ENCODE results near the gene KRTAP17-1. TPM values are rescaled to one million over a fixed set of nuclear protein-coding genes. Genes with fewer than 3 reads are reported as not detected.

KRTAP17-1 gene
- polyA plus RNA-seq, 1 experiment: not detected

- DNase-seq (ENCODE audit: low read depth, low spot score): no peak
These were observed 16.7 kb upstream of the KRTAP17-1 start for GRCh38 chr17:41332239-41332638.

GRCh38 chr17:41331606-41332005 is 16.1 kb upstream of the KRTAP17-1 start:
- POLR2A ChIA-PET: no interaction called here
- Histone ChIP-seq H3K4me3 (ENCODE audit: low read depth, low read length) (no peak overlapping the region), H3K27ac (ENCODE audit: low read depth, low read length) (no peak overlapping the region), H3K9me3 (ENCODE audit: control insufficient read depth, insufficient read depth, low read length) (no peaks in the 10 kb centered on the region; the same call in 1 of the 2 replicates), H3K27me3 (ENCODE audit: control insufficient read depth, insufficient read depth, low read length) (no peaks in the 10 kb centered on the region)
- no peak for DNase-seq (ENCODE audit: low read depth, low spot score)
- TF ChIP-seq CTCF (IDR thresholded peaks at IDR 0.05; ENCODE audit: low read depth, low read length): no peak
- CTCF ChIA-PET: interaction anchor here (1.0 to 2.6 kb wide), 3 partner anchors 9 to 317 kb away, joined by 4 to 11 read pairs (median 4); no protein-coding TSS in a partner anchor

More at GRCh38 chr17:41332239-41332638, 16.7 kb upstream of the KRTAP17-1 start:
- ChIA-PET POLR2A (no interaction called here), CTCF (interaction anchor here (1.0 to 2.6 kb wide), 3 partner anchors 10 to 316 kb away, joined by 4 to 11 read pairs (median 4); no protein-coding TSS in a partner anchor)
- H3K27ac ChIP-seq (ENCODE audit: low read depth, low read length): no peak overlapping the region
- H3K27me3 ChIP-seq (ENCODE audit: control insufficient read depth, insufficient read depth, low read length): no peaks in the 10 kb centered on the region
- H3K9me3 ChIP-seq (ENCODE audit: control insufficient read depth, insufficient read depth, low read length): no peaks in the 10 kb centered on the region; the same call in 1 of the 2 replicates
- TF ChIP-seq CTCF (IDR thresholded peaks at IDR 0.05; ENCODE audit: low read depth, low read length): no peak
- H3K4me3 ChIP-seq (ENCODE audit: low read depth, low read length): no peak overlapping the region

GRCh38 chr17:41329279-41329948 is 13.9 kb upstream of the KRTAP17-1 start:
- peak; percentile 94 for TF ChIP-seq CTCF (IDR thresholded peaks at IDR 0.05; ENCODE audit: low read depth, low read length)
- ChIA-PET CTCF (interaction anchor here (0.8 to 3.1 kb wide), 15 partner anchors 10 to 473 kb away, joined by 3 to 17 read pairs (median 3); no protein-coding TSS in a partner anchor), POLR2A (no interaction called here)
- H3K27ac ChIP-seq (ENCODE audit: low read depth, low read length): no peak overlapping the region
- no peaks in the 10 kb centered on the region; the same call in 1 of the 2 replicates for H3K9me3 ChIP-seq (ENCODE audit: control insufficient read depth, insufficient read depth, low read length)
- H3K4me3 ChIP-seq (ENCODE audit: low read depth, low read length): no peak overlapping the region
- H3K27me3 ChIP-seq (ENCODE audit: control insufficient read depth, insufficient read depth, low read length): no peaks in the 10 kb centered on the region
- no peak for DNase-seq (ENCODE audit: low read depth, low spot score)

- no peak for TF ChIP-seq CTCF (IDR thresholded peaks at IDR 0.05; ENCODE audit: low read depth, low read length)
- Histone ChIP-seq H3K9me3 (ENCODE audit: control insufficient read depth, insufficient read depth, low read length) (no peaks in the 10 kb centered on the region; the same call in 1 of the 2 replicates), H3K4me3 (ENCODE audit: low read depth, low read length) (no peak overlapping the region), H3K27me3 (ENCODE audit: control insufficient read depth, insufficient read depth, low read length) (no peaks in the 10 kb centered on the region), H3K27ac (ENCODE audit: low read depth, low read length) (no peak overlapping the region)
- CTCF ChIA-PET: interaction anchor here (0.7 to 3.1 kb wide), 7 partner anchors 10 to 472 kb away, joined by 3 to 17 read pairs (median 3); no protein-coding TSS in a partner anchor
- POLR2A ChIA-PET: no interaction called here
- DNase-seq (ENCODE audit: low read depth, low spot score): no peak
These were observed 12.7 kb upstream of the KRTAP17-1 start for GRCh38 chr17:41328207-41328606.

Measured in AG04450 (cell line).